H1 (cell line): Measurements from ENCODE around the gene REM1. TPM values are rescaled to one million over a fixed set of nuclear protein-coding genes. Genes with fewer than 3 reads are reported as not detected.

ENCODE experiments used
- CTCF ChIA-PET: fragments of 300-600 bp; sonication (Branson Sonifier 250); formaldehyde crosslinking; loops from one replicate; lab custom pipeline; 2021; ENCODE audit not compliant: partially characterized antibody; lab: Charles Lee
- POLR2A ChIA-PET: fragments of 300-600 bp; sonication (Branson Sonifier 250); formaldehyde crosslinking; loops from one replicate; lab custom pipeline; 2021; ENCODE audit warnings: inconsistent platforms; ENCODE audit not compliant: partially characterized antibody; lab: Charles Lee
- DNase-seq, 2 experiments: peaks; one replicate each; pipeline versions ENCODE4 v3.0.0 to v3.0.0-alpha.2; 2010 to 2022; ENCODE audit warnings: low spot score in 2 of 2, low read depth in 1 of 2, mixed read lengths in 1 of 2
- FAIRE-seq: peaks from 2 replicates; lab custom pipeline; 2011; peaks lifted over from hg19 to GRCh38; lab: Jason Lieb, UNC
- H2AFZ ChIP-seq: 2 replicates; pipeline ENCODE4 v1.8.1; 2012; ENCODE audit warnings: low read length, inconsistent platforms
- H2AK5ac ChIP-seq: 2 replicates; pipeline ENCODE4 v1.6.1; 2013; ENCODE audit warnings: low read depth, low read length
- H2BK120ac ChIP-seq: replicated peaks from 2 replicates; pipeline ENCODE3; 2013; ENCODE audit warnings: low read depth, low read length, inconsistent platforms
- H2BK12ac ChIP-seq: 2 replicates; pipeline ENCODE4 v1.6.1; 2013; ENCODE audit warnings: low read depth, low read length
- H2BK15ac ChIP-seq: 2 replicates; pipeline ENCODE4 v1.6.1; 2013; ENCODE audit warnings: low read length
- H2BK20ac ChIP-seq: 2 replicates; pipeline ENCODE4 v1.6.1; 2013; ENCODE audit warnings: low read length
- H2BK5ac ChIP-seq: 2 replicates; pipeline ENCODE4 v1.6.1; 2013; ENCODE audit warnings: low read depth, low read length
- H3K14ac ChIP-seq: 2 replicates; pipeline ENCODE4 v1.6.1; 2013; ENCODE audit warnings: inconsistent platforms; ENCODE audit not compliant: insufficient read length
- H3K18ac ChIP-seq: 2 replicates; pipeline ENCODE4 v1.6.1; 2013; ENCODE audit warnings: low read length; ENCODE audit errors: extremely low read depth
- H3K23ac ChIP-seq: 2 replicates; pipeline ENCODE4 v1.6.1; 2013; ENCODE audit warnings: inconsistent platforms; ENCODE audit not compliant: insufficient read length
- H3K23me2 ChIP-seq: 2 replicates; pipeline ENCODE4 v1.6.1; 2013; ENCODE audit warnings: low read depth, low read length
- H3K27ac ChIP-seq: 2 replicates; pipeline ENCODE4 v1.6.1; 2011; ENCODE audit warnings: low read depth, low read length, inconsistent platforms
- H3K27me3 ChIP-seq, 4 experiments: replicated peaks in 1 of 4; 1 replicate in 1 of 4; 2 replicates in 3 of 4; pipeline versions ENCODE4 v1.6.1 to v1.8.1; 2011 to 2013; ENCODE audit warnings: low read length in 3 of 4, mild to moderate bottlenecking in 3 of 4, inconsistent platforms in 2 of 4, mixed read lengths in 2 of 4, moderate library complexity in 1 of 4; ENCODE audit not compliant: control insufficient read depth in 3 of 4, insufficient read depth in 3 of 4; ENCODE audit errors: extremely low read depth in 1 of 4
- H3K36me3 ChIP-seq, 4 experiments: 2 replicates each; pipeline versions ENCODE4 v1.6.1 to v1.8.1; 2011 to 2013; ENCODE audit warnings: mild to moderate bottlenecking in 4 of 4, low read length in 3 of 4, moderate library complexity in 2 of 4, control low read depth in 1 of 4, inconsistent platforms in 1 of 4; ENCODE audit not compliant: insufficient read depth in 4 of 4, control insufficient read depth in 2 of 4
- H3K4ac ChIP-seq: replicated peaks from 2 replicates; pipeline ENCODE3; 2013; ENCODE audit warnings: low read length, low read depth, mixed read lengths, inconsistent platforms; ENCODE audit not compliant: insufficient read length
- H3K4me1 ChIP-seq, 4 experiments: replicated peaks in 1 of 4; 1 replicate in 1 of 4; 2 replicates in 3 of 4; pipeline versions ENCODE4 v1.6.1 to v1.8.1; 2011 to 2013; ENCODE audit warnings: low read length in 3 of 4, inconsistent platforms in 2 of 4, mixed read lengths in 1 of 4; ENCODE audit not compliant: insufficient read depth in 4 of 4, control insufficient read depth in 3 of 4
- H3K4me2 ChIP-seq, 2 experiments: 2 replicates each; pipeline versions ENCODE4 v1.6.1 to v1.8.1; 2011 to 2013; ENCODE audit warnings: low read depth in 2 of 2, low read length in 2 of 2, control low read depth in 1 of 2, inconsistent platforms in 1 of 2, mild to moderate bottlenecking in 1 of 2; ENCODE audit not compliant: insufficient read depth in 1 of 2
- H3K4me3 ChIP-seq, 4 experiments: fragments of 200-600, 300-600 bp in 1 of 4; sonication (generic), shearing (Covaris generic), sonication (Bioruptor Twin) in 1 of 4; 2 replicates each; pipeline versions ENCODE4 v1.5.1 to v1.8.1; 2011 to 2016; ENCODE audit warnings: low read length in 4 of 4, low read depth in 3 of 4, control low read depth in 2 of 4, inconsistent platforms in 2 of 4, mild to moderate bottlenecking in 2 of 4, mixed read lengths in 1 of 4, moderate library complexity in 1 of 4; ENCODE audit not compliant: insufficient read depth in 2 of 4; ENCODE audit errors: extremely low read depth in 1 of 4
- H3K56ac ChIP-seq: replicated peaks from 2 replicates; pipeline ENCODE3; 2013; ENCODE audit warnings: low read depth, mild to moderate bottlenecking, mixed read lengths, low read length, inconsistent platforms; ENCODE audit not compliant: insufficient read length
- H3K79me1 ChIP-seq: 2 replicates; pipeline ENCODE4 v1.6.1; 2013; ENCODE audit warnings: low read depth, low read length, control low read depth
- H3K79me2 ChIP-seq, 2 experiments: 2 replicates each; pipeline versions ENCODE4 v1.6.1 to v1.8.1; 2012 to 2013; ENCODE audit warnings: low read length in 2 of 2, mild to moderate bottlenecking in 2 of 2, inconsistent platforms in 1 of 2; ENCODE audit not compliant: insufficient read depth in 2 of 2, control insufficient read depth in 1 of 2
- H3K9ac ChIP-seq, 4 experiments: replicated peaks in 1 of 4; 1 replicate in 1 of 4; 2 replicates in 3 of 4; pipeline versions ENCODE4 v1.6.1 to v1.8.1; 2011 to 2013; ENCODE audit warnings: low read depth in 3 of 4, low read length in 3 of 4, control low read depth in 2 of 4, mild to moderate bottlenecking in 2 of 4, moderate library complexity in 2 of 4, inconsistent platforms in 1 of 4; ENCODE audit errors: extremely low read depth in 1 of 4
- H3K9me3 ChIP-seq, 2 experiments: 2 replicates each; pipeline versions ENCODE4 v1.6.1 to v1.8.1; 2012 to 2013; ENCODE audit warnings: mild to moderate bottlenecking in 2 of 2, moderate library complexity in 2 of 2, control low read depth in 1 of 2, inconsistent platforms in 1 of 2, low read depth in 1 of 2, low read length in 1 of 2, mixed read lengths in 1 of 2; ENCODE audit not compliant: insufficient read depth in 2 of 2
- H4K20me1 ChIP-seq, 2 experiments: replicated peaks in 1 of 2; 2 replicates each; pipeline versions ENCODE3 to v1.8.1; 2011 to 2013; ENCODE audit warnings: inconsistent platforms in 2 of 2, low read length in 2 of 2, mild to moderate bottlenecking in 1 of 2; ENCODE audit not compliant: insufficient read depth in 2 of 2, control insufficient read depth in 1 of 2
- H4K5ac ChIP-seq: 2 replicates; pipeline ENCODE4 v1.6.1; 2013; ENCODE audit warnings: low read length, low read depth, mixed read lengths, inconsistent platforms; ENCODE audit not compliant: insufficient read length
- H4K8ac ChIP-seq: 2 replicates; pipeline ENCODE4 v1.8.0; 2013; ENCODE audit warnings: mild to moderate bottlenecking, moderate library complexity, low read length, inconsistent platforms; ENCODE audit not compliant: insufficient read depth; ENCODE audit errors: extremely low read depth
- H4K91ac ChIP-seq: replicated peaks from 2 replicates; pipeline ENCODE3; 2013; ENCODE audit warnings: low read length, mixed read lengths, inconsistent platforms; ENCODE audit not compliant: insufficient read length
- BRCA1 ChIP-seq: IDR thresholded peaks from 2 replicates; pipeline ENCODE4 v1.6.1; 2012; ENCODE audit warnings: low read depth, low read length, improper control_type of control experiment
- CHD2 ChIP-seq: IDR thresholded peaks from 2 replicates; pipeline ENCODE4 v1.6.1; 2012; ENCODE audit warnings: low read length, improper control_type of control experiment
- POU5F1 ChIP-seq: IDR thresholded peaks from 2 replicates; pipeline ENCODE4 v1.6.1; 2011; ENCODE audit warnings: low read depth, mild to moderate bottlenecking, low read length, moderate library complexity
- RNF2 ChIP-seq: fragments of 200-900, 300-1000 bp; sonication (generic); IDR thresholded peaks from 2 replicates; pipeline ENCODE4 v1.7.1; 2016; ENCODE audit warnings: borderline replicate concordance, low read depth, mild to moderate bottlenecking, antibody characterized with exemption, low read length; ENCODE audit not compliant: poor library complexity, severe bottlenecking; ENCODE audit errors: missing control alignments
- SIRT6 ChIP-seq: IDR thresholded peaks from one replicate; pipeline ENCODE4 v1.7.1; 2012; ENCODE audit warnings: low read length, inconsistent platforms
- SP2 ChIP-seq: IDR thresholded peaks from 2 replicates; pipeline ENCODE4 v1.6.1; 2012; ENCODE audit warnings: mild to moderate bottlenecking, low read length, inconsistent platforms
- SRF ChIP-seq: IDR thresholded peaks from 2 replicates; pipeline ENCODE4 v1.6.1; 2011; ENCODE audit warnings: mild to moderate bottlenecking, low read depth, low read length, moderate library complexity
- WGBS, 2 experiments: shearing (Covaris generic) in 1 of 2; methylation state at CpG; one replicate each; pipeline versions ENCODE4 v1.1.6 to v1.1.7; 2013 to 2015; ENCODE audit warnings: low lambda C conversion rate in 2 of 2, mixed read lengths in 2 of 2, inconsistent platforms in 1 of 2, low coverage in 1 of 2, missing lambda C conversion rate in 1 of 2; ENCODE audit not compliant: insufficient replicate concordance in 2 of 2, insufficient coverage in 1 of 2, insufficient read length in 1 of 2; ENCODE audit errors: extremely low coverage in 1 of 2, missing lambda C conversion rate in 1 of 2; 5-methylcytosine and 5-hydroxymethylcytosine counted together
- polyA plus RNA-seq, 7 experiments: library from polyadenylated mRNA; depleted of rRNA in 3 of 7; stranded (reverse) in 5 of 7; unstranded in 2 of 7; fragments of >200 nt in 5 of 7; fragments of 200-250 nt in 2 of 7; gene quantifications; 1 replicate in 5 of 7; 2 replicates in 1 of 7; 4 replicates in 1 of 7; pipeline versions ENCODE4 v1.2.1 to v1.2.3, GENCODE V29; 2011 to 2013; ENCODE audit warnings: missing spikeins in 2 of 7, mixed read lengths in 2 of 7
- total RNA-seq: library from RNA; stranded (reverse); fragmentation: NEBNext Ultra II Directional; extraction: Animal tissue kit (Norgen Biotek cat#: 25700); gene quantifications from 2 replicates; pipeline ENCODE4 v1.2.1, GENCODE V29; 2021
- TF ChIP-seq, protein P1 (sequence below): IDR thresholded peaks from 2 replicates; pipeline ENCODE4 v1.6.1; 2012; ENCODE audit warnings: inconsistent platforms

Gene REM1
- total and polyA plus RNA-seq, 2 of the 8 experiments (the other 6 are each of a cell fraction or from before 2014, with no cell fraction given) = 0.05 TPM; not detected in 1

GRCh38 chr20:31472395-31473330 lies 2.4 kb upstream of the REM1 start:
- Histone ChIP-seq H2BK15ac (no peak overlapping the region), H3K4me1 (no peaks in the 10 kb centered on the region), H2BK120ac (no peak overlapping the region), H2BK20ac (no peak overlapping the region), H2AK5ac (no peak overlapping the region), H3K27me3 (no peaks in the 10 kb centered on the region), H3K14ac (no peak overlapping the region), H4K8ac (no peak overlapping the region), H2AFZ (no peak overlapping the region), H4K91ac (no peak overlapping the region), H4K20me1 (no peaks in the 10 kb centered on the region), H2BK5ac (no peak overlapping the region), H3K79me2 (no peaks in the 10 kb centered on the region), H3K4me3 (no peak overlapping the region), H3K79me1 (no peaks in the 10 kb centered on the region), H3K4ac (no peak overlapping the region), H3K9ac (no peak overlapping the region), H3K4me2 (no peak overlapping the region), H3K23ac (no peak overlapping the region), H3K9me3 (peaks cover 52 to 63% of the 10 kb centered on the region in 2 experiments), H3K18ac (no peak overlapping the region), H3K36me3 (no peaks in the 10 kb centered on the region), H2BK12ac (no peak overlapping the region), H3K56ac (no peak overlapping the region), H4K5ac (no peak overlapping the region), H3K27ac (no peak overlapping the region), H3K23me2 (no peaks in the 10 kb centered on the region)
- ChIA-PET POLR2A (interaction anchor here (0.8 kb wide), 1 partner anchor 79 kb away, joined by 3 read pairs; no protein-coding TSS in a partner anchor), CTCF (interaction anchor here (1.5 kb wide), 1 partner anchor 12 kb away, joined by 3 read pairs; no protein-coding TSS in a partner anchor)
- DNase-seq (no peak), FAIRE-seq (no peak)
- TF ChIP-seq SRF (no peak), SP2 (no peak), POU5F1 (no peak), BRCA1 (no peak), SIRT6 (no peak), RNF2 (no peak), CHD2 (no peak)
- TF ChIP-seq, protein P1, sequence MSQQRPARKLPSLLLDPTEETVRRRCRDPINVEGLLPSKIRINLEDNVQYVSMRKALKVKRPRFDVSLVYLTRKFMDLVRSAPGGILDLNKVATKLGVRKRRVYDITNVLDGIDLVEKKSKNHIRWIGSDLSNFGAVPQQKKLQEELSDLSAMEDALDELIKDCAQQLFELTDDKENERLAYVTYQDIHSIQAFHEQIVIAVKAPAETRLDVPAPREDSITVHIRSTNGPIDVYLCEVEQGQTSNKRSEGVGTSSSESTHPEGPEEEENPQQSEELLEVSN = no peak
- 70% methylated on average over 7 of the region's 8 CpGs; no CpG with 5 or more reads in 1 of the 2 experiments for WGBS, 2 experiments
